ENCODE data around the gene ALG11.
"Not testable (repeated sequence)": the region's sequence is repeated elsewhere in the genome, so short reads cannot be mapped to it uniquely, and the experiment has no call there.

The ALG11 gene

GRCh38 chr13:52011632-52012511 lies at the start of gene ALG11:
Gene ALG11, plus strand, starts transcription at chr13:52012398. Its CDS starts 21 bp downstream, at chr13:52012419.
- peak; percentile 95 for DNase-seq (ENCODE audit: low spot score)
- FAIRE-seq: peak; percentile 44

GRCh38 chr13:51966186-51966585 lies 46.0 kb upstream of the ALG11 start:
- no peak for FAIRE-seq
- DNase-seq (ENCODE audit: low spot score): no peak

- DNase-seq (ENCODE audit: low spot score) (no peak), FAIRE-seq (no peak)
Measured at GRCh38 chr13:51967482-51968446, 44.4 kb upstream of the ALG11 start.

GRCh38 chr13:51970349-51970748 lies 41.8 kb upstream of the ALG11 start:
- DNase-seq (ENCODE audit: low spot score) (no peak), FAIRE-seq (no peak)

GRCh38 chr13:51971520-51972426 lies 40.4 kb upstream of the ALG11 start:
- DNase-seq (ENCODE audit: low spot score): no peak
- no peak for FAIRE-seq

GRCh38 chr13:51974482-51974881 lies 37.7 kb upstream of the ALG11 start:
- no peak for FAIRE-seq

GRCh38 chr13:51976423-51976822 lies 35.8 kb upstream of the ALG11 start:
- DNase-seq (ENCODE audit: low spot score): no peak
- no peak for FAIRE-seq

More at GRCh38 chr13:51974482-51974881, 37.7 kb upstream of the ALG11 start:
- DNase-seq (ENCODE audit: low spot score): no peak

- DNase-seq (ENCODE audit: low spot score) (no peak), FAIRE-seq (no peak)
Measured at GRCh38 chr13:51976890-51977289, 35.3 kb upstream of the ALG11 start.

- FAIRE-seq: no peak
Measured at GRCh38 chr13:51977625-51978024, 34.6 kb upstream of the ALG11 start.

GRCh38 chr13:51978796-51979556 lies 33.2 kb upstream of the ALG11 start:
- DNase-seq (ENCODE audit: low spot score) (no peak), FAIRE-seq (no peak)

More at GRCh38 chr13:51977625-51978024, 34.6 kb upstream of the ALG11 start:
- DNase-seq (ENCODE audit: low spot score): no peak

GRCh38 chr13:51980908-51981307 lies 31.3 kb upstream of the ALG11 start:
- FAIRE-seq: no peak
- DNase-seq (ENCODE audit: low spot score): no peak

GRCh38 chr13:51981355-51981754 lies 30.8 kb upstream of the ALG11 start:
- DNase-seq (ENCODE audit: low spot score): no peak
- no peak for FAIRE-seq

GRCh38 chr13:51983292-51983691 lies 28.9 kb upstream of the ALG11 start:
- DNase-seq (ENCODE audit: low spot score); FAIRE-seq: not testable (repeated sequence)

GRCh38 chr13:51984904-51985303 lies 27.3 kb upstream of the ALG11 start:
- FAIRE-seq; DNase-seq (ENCODE audit: low spot score): not testable (repeated sequence)

- FAIRE-seq: no peak
- DNase-seq (ENCODE audit: low spot score): no peak
Measured at GRCh38 chr13:51988988-51989618, 23.1 kb upstream of the ALG11 start.

GRCh38 chr13:51993713-51994112 lies 18.5 kb upstream of the ALG11 start:
- no peak for FAIRE-seq
- no peak for DNase-seq (ENCODE audit: low spot score)

GRCh38 chr13:51995677-51996551 lies 16.3 kb upstream of the ALG11 start:
- FAIRE-seq (no peak), DNase-seq (ENCODE audit: low spot score) (no peak)

GRCh38 chr13:51996641-51997040 lies 15.6 kb upstream of the ALG11 start:
- FAIRE-seq: no peak
- DNase-seq (ENCODE audit: low spot score): no peak

GRCh38 chr13:51997186-51997585 lies 15.0 kb upstream of the ALG11 start:
- FAIRE-seq (no peak), DNase-seq (ENCODE audit: low spot score) (no peak)
